Ascending aorta (tissue), 2 donors: ENCODE results near the gene ADAD2. TPM values are rescaled to one million over a fixed set of nuclear protein-coding genes. Genes with fewer than 3 reads are reported as not detected.

Source experiments
- DNase-seq, 2 donors: peaks; one replicate each; pipeline ENCODE4 v3.0.0-alpha.2; 2019; ENCODE audit warnings: low spot score in 2 of 2
- H3K27ac ChIP-seq, 2 donors: fragments of 200-600 bp; sonication (generic); one replicate each; pipeline ENCODE4 v1.5.1; 2016 to 2017; ENCODE audit warnings: mild to moderate bottlenecking in 1 of 2
- H3K27me3 ChIP-seq: fragments of 200-600 bp; sonication (generic); one replicate; pipeline ENCODE4 v1.5.1; 2017
- H3K36me3 ChIP-seq, 2 donors: fragments of 200-600 bp; sonication (generic); one replicate each; pipeline ENCODE4 v1.5.1; 2016
- H3K4me1 ChIP-seq, 2 donors: fragments of 200-600 bp; sonication (generic); one replicate each; pipeline ENCODE4 v1.5.1; 2016 to 2017; ENCODE audit warnings: mild to moderate bottlenecking in 1 of 2
- H3K4me3 ChIP-seq, 2 donors: fragments of 200-600 bp; sonication (generic); one replicate each; pipeline ENCODE4 v1.5.1; 2016 to 2017; ENCODE audit warnings: mild to moderate bottlenecking in 1 of 2
- H3K9me3 ChIP-seq, 2 donors: fragments of 200-600 bp; sonication (generic); one replicate each; pipeline ENCODE4 v1.5.1; 2016
- intact Hi-C: fragments of 100-400 bp; cut with DNase I; formaldehyde crosslinking; loops from one replicate; pipeline ENCODE4 v1.15.1; 2023
- total RNA-seq: library from RNA; depleted of rRNA; stranded (reverse); fragments of >200 nt; gene quantifications from one replicate; pipeline ENCODE4 v1.1.0, GENCODE V29; 2016
- TF ChIP-seq, protein P1 (sequence below), 3 experiments: fragments of 200-600 bp in 2 of 3; fragments of 450-650 bp in 1 of 3; sonication (generic) in 2 of 3; IDR thresholded peaks; one replicate each; pipeline ENCODE4 v1.5.1; 2016 to 2019; ENCODE audit warnings: antibody characterized with exemption in 3 of 3, mild to moderate bottlenecking in 1 of 3, moderate library complexity in 1 of 3

The ADAD2 gene
- not detected for total RNA-seq

DNA sequence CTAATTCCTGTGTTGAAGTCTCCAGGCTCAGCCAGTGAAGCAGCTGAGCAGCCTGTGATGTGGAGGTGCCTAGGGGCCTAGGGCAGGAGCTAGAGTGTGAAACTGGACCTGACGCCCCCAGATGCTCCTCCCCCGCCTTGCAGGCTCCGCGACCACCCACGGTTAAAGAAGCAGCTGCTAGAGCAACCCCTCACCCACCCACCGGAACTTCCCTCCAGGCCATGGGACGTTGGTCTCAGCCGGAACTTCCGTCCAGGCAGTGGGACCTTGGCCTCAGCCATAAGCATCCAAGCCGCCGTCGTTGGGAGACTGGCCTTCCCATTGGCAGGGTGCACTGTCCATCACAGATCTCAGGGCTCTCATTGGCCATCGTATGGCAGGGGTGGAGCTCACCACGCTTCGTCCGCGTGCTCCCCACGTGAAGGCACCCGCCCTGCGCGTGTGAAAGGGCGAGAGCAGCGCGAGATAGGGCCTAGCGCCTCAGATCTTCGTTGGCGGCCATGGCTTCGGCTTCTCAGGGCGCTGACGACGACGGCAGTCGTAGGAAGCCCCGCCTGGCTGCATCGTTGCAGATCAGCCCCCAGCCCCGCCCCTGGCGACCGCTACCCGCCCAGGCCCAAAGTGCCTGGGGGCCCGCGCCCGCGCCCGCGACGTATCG lies at the start of gene ADAD2:
Gene ADAD2 (plus strand): TSS at position 427 of the 658 bp plus-strand sequence. CDS start 74 bp downstream, at position 501.
- Histone ChIP-seq H3K4me3 (no peak within 1 kb of the TSS), H3K4me1 (peaks cover 3 to 4% of the 10 kb centered on the region in 2 donors), H3K27ac (no peak within 1 kb of the TSS), H3K27me3 (peaks cover 5% of the 10 kb centered on the region), H3K36me3 (no peaks in the 10 kb centered on the region), H3K9me3 (no peaks in the 10 kb centered on the region)
- no peak for DNase-seq
- intact Hi-C loops = no loop called here
- TF ChIP-seq, protein P1, sequence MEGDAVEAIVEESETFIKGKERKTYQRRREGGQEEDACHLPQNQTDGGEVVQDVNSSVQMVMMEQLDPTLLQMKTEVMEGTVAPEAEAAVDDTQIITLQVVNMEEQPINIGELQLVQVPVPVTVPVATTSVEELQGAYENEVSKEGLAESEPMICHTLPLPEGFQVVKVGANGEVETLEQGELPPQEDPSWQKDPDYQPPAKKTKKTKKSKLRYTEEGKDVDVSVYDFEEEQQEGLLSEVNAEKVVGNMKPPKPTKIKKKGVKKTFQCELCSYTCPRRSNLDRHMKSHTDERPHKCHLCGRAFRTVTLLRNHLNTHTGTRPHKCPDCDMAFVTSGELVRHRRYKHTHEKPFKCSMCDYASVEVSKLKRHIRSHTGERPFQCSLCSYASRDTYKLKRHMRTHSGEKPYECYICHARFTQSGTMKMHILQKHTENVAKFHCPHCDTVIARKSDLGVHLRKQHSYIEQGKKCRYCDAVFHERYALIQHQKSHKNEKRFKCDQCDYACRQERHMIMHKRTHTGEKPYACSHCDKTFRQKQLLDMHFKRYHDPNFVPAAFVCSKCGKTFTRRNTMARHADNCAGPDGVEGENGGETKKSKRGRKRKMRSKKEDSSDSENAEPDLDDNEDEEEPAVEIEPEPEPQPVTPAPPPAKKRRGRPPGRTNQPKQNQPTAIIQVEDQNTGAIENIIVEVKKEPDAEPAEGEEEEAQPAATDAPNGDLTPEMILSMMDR (IDR thresholded peaks at IDR 0.05) = no peak

DNA sequence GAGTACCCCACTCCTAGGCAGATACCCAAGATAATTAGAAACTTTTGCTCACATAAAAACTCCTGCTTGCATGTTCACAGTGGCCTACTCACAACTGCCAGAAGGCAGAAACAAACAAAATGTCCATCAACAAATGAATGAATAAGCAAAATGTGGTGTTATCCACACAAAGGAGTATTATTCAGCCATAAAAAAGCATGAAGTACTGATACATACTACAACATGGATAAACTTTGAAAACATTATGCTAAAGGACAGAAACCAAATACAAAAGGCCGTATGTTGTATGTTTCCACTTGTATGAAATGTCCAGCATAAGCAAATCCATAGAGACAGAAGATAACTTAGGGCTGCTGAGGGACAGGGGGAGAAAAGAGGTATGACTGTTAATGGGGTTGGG lies 47.9 kb upstream of the ADAD2 start:
- Histone ChIP-seq H3K4me3 (no peak overlapping the region), H3K4me1 (peaks cover 0 to 7% of the 10 kb centered on the region in 2 donors), H3K27me3 (no peaks in the 10 kb centered on the region), H3K36me3 (no peaks in the 10 kb centered on the region), H3K27ac (no peak overlapping the region), H3K9me3 (no peaks in the 10 kb centered on the region)
- no peak for DNase-seq
- intact Hi-C loops = no loop called here
- TF ChIP-seq, protein P1 (IDR thresholded peaks at IDR 0.05) = no peak

DNA sequence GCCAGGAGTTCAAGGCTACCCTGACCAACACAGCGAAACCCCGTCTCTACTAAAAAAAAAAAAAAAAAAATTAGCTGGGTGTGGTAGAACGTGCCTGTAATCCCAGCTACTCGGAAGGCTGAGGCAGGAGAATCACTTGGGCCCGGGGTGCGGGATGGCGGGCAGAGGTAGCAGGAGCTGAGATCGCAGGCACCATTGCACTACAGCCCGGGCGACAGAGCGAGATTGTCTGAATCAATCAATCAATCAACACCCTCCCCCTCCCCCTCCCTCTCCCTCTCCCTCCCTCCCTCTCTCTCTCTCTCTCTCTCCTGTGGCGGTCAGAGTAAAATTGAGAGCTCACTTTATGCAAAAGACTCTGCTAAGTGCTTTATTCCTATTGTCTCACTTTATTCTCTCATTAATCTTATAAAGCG lies 47.2 kb upstream of the ADAD2 start:
- intact Hi-C loops = no loop called here
- TF ChIP-seq, protein P1 (IDR thresholded peaks at IDR 0.05) = no peak
- Histone ChIP-seq H3K27me3 (no peaks in the 10 kb centered on the region), H3K9me3 (no peaks in the 10 kb centered on the region), H3K4me3 (peak overlapping the region; percentile 61 to 97), H3K4me1 (peaks cover 0 to 7% of the 10 kb centered on the region in 2 donors), H3K27ac (no peak overlapping the region), H3K36me3 (no peaks in the 10 kb centered on the region)
- DNase-seq = no peak

DNA sequence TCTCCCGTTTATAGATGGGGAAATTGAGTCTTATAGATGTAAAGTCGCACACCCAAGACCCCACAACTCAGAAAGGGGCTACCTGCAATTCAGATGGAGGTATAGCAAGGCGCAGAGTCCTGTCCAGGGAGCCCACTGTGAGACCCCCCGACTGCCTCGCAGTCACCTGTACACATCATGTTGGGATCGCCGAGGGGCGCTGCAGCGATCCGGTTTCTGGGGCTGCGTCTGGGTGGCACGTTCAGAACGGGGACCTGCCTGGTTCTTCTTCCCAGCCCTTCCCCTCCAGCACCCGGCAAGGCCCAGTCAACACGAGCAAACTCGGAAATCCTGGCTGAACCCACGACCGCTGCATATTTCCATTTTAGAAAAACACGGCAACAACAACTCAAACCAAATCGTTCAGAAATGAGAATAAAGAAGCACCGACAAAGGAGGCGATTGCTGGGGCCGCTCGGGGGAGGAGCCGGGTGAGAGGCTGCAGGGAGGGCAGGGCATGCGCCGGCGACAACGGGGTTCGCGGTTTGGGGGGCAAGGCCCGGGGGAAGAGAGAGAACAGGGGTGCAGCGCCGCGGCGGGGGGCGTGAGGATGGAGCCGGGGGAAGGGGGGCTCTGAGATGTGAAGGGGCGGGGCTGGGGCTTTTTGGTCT lies 46.6 kb upstream of the ADAD2 start:
- intact Hi-C loops = no loop called here
- H3K36me3 ChIP-seq = no peaks in the 10 kb centered on the region

DNA sequence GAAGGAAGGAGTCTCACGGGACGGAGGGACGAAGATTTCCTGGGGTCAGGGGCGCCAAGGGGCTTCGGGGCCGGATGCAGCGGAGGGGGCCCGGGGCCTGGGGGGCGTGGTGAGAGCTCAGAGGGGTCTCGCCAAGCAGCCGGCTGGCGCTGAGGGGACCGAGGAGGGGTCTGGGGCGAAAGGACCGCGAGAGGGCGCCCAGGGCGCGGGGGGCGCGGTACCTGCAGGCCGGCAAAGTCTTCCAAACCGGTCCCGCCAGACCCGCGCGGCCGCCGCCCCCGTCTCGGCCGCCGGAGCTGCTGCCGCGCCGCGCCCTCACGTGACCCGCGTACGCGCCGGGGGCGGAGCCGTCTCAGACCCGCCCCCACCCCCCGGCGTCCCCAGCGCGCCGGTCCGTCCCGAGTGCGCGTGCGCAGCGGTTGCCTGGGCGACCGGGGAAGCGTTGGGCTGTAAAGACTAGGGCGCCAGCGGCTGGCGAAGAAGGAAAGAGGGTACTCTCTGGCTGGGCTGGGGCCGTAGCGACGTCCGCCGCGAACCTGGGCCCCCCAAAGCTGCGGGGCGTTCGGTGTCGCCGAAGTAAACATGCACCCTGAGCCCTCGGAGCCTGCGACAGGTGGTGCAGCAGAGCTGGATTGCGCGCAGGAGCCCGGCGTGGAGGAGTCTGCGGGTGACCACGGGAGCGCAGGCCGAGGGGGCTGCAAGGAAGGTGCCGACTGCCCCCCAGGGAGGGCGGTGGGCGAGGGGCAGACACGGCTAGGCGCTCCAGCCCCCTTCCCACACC lies 45.9 kb upstream of the ADAD2 start, which contains the start of the genes DNAAF1 and HSDL1:
Gene DNAAF1 (plus strand): TSS at position 450 of the 781 bp plus-strand sequence. CDS start 133 bp downstream, at position 583.
Gene HSDL1 (minus strand): TSS at position 319 of the 781 bp plus-strand sequence. CDS start 13,856 bp downstream, outside the sequence.
- TF ChIP-seq, protein P1 (IDR thresholded peaks at IDR 0.05) = no peak
- intact Hi-C loops = loop anchor here (1.0 kb wide), 2 partner anchors 29 to 42 kb away; partner anchors contain the start of genes MBTPS1 and TAF1C
- peak within 1 kb of the TSS; percentile 61 to 97 for H3K4me3 ChIP-seq
- no peaks in the 10 kb centered on the region for H3K9me3 ChIP-seq
- H3K27me3 ChIP-seq = no peaks in the 10 kb centered on the region
- H3K27ac ChIP-seq = peak within 1 kb of the TSS; percentile 27 to 76
- DNase-seq = peak; percentile 42 to 93
- H3K4me1 ChIP-seq = peaks cover 0 to 7% of the 10 kb centered on the region in 2 donors
- H3K36me3 ChIP-seq = no peaks in the 10 kb centered on the region

More for the DNA sequence above, 46.6 kb upstream of the ADAD2 start:
- peaks cover 0 to 7% of the 10 kb centered on the region in 2 donors for H3K4me1 ChIP-seq
- peak overlapping the region; percentile 27 to 76 for H3K27ac ChIP-seq
- no peaks in the 10 kb centered on the region for H3K27me3 ChIP-seq
- DNase-seq = no peak
- peak overlapping the region; percentile 61 to 97 for H3K4me3 ChIP-seq
- no peaks in the 10 kb centered on the region for H3K9me3 ChIP-seq
- TF ChIP-seq, protein P1 (IDR thresholded peaks at IDR 0.05) = no peak
